Head of caudate nucleus (tissue), 42 donors: ENCODE results near the gene MYL5.
"Not testable (repeated sequence)": the region's sequence is repeated elsewhere in the genome, so short reads cannot be mapped to it uniquely, and the experiment has no call there.

Experiments
- DNase-seq, 42 donors: peaks; one replicate each; pipeline versions ENCODE4 v3.0.0 to v3.0.0-alpha.2; 2020 to 2021; ENCODE audit warnings: mixed read lengths in 7 of 42
- intact Hi-C: fragments of 100-400 bp; cut with DNase I; formaldehyde crosslinking; loops from one replicate; pipeline ENCODE4 v1.15.0; 2022

The MYL5 gene

DNA sequence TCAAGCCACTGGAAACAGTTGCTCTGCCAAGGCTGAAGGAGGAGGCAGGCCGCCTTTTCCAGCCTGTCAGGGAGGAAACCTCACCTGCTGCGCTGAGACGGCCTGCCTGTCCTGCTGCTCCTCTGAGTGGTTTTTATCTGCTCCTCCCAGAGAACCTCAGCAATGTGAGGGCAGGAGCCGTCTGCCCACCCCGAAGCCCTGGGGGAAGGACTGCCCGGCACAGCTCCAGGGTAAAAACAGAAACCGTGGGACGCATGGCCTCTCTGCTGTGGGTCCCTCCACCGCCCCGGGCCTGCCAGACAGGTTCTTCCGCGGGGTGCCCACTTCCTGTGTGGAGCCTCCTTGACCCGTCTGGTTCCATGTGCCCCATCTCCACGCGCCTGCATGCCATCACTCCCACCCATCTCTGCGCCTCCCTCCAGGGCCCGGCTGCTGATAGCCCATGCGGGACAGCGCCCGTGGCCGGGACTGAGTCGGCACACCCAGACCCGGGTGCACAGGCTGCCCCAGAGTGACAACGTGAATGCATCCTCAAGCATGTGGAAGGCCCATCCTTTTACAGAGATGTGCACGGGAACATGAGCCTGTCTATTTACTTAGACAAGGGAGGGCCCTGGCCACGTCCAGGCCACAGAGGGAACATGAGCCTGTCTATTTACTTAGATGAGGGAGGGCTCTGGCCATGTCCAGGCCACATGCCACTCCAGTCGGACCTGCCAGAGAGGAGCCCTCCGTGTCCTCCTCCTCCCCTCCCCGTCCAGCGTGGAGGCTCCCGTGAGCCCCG lies 18.6 kb downstream of the MYL5 start:
- DNase-seq, result no peak
- intact Hi-C loops, result no loop called here

DNA sequence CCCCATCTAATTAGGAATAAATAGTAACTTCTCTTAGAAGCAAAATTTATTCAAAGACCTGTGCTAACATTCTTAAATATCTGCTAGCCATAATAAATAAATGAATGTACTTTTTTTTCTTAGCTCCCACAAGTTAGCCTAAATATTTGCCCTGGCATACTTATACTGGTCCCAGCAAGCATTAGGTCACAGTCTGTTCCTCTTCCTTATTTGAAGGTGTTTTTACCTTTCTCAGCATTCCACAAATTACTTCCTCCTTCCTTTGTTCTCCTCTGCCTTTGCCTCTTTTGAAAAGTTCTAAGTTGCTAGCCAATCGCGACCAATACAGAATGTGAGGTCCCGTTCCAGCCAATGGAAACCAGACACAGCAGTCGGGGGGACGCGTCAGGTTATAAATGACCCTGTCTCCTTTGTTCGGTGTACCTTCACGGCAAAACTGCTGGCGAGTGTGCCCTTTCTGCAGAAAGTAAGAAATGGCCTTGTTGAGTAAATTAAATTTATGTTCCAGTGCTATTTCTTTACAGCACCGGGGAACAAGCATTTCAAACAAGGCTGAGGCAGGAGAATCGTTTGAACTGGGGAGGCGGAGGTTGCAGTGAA lies 20.1 kb downstream of the MYL5 start:
- intact Hi-C loops, DNase-seq: not testable (repeated sequence)

DNA sequence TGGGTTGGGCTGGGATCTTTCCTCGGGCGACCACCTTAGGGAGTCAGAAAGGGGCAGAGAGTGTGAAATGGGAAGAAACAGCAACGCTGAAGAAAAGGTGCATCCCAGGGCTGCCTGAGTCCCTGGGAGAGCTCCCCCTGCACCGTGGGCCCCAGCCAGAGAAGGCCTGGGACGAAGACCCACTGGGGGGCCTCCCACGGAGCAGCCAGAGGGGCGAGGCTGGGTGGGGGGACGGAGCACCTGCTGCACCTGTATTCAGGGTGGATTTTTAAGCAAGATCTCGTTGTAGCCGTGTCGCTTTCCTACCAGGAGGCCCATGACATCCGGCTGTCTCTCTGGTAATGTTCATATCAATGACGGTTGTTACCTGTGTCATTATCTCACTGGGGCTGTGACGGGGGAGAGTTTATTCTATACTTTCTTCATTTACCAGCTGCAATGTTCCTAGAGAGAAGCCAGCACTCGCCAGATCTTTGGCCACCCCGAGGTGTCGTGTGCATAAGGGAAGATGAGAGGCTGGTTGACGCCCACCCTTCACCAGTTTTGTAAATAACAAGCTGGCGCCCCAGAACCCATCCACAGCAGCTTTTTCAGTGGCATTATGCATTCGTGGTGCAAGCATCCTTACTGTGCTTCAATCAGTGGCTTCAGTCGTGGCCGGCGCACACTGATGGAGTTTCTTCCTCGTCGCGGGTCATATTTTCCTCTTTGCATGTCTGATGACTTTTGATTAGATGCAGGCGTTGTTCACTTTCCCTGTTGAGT lies 25.7 kb downstream of the MYL5 start:
- intact Hi-C loops, result no loop called here
- DNase-seq, result no peak

DNA sequence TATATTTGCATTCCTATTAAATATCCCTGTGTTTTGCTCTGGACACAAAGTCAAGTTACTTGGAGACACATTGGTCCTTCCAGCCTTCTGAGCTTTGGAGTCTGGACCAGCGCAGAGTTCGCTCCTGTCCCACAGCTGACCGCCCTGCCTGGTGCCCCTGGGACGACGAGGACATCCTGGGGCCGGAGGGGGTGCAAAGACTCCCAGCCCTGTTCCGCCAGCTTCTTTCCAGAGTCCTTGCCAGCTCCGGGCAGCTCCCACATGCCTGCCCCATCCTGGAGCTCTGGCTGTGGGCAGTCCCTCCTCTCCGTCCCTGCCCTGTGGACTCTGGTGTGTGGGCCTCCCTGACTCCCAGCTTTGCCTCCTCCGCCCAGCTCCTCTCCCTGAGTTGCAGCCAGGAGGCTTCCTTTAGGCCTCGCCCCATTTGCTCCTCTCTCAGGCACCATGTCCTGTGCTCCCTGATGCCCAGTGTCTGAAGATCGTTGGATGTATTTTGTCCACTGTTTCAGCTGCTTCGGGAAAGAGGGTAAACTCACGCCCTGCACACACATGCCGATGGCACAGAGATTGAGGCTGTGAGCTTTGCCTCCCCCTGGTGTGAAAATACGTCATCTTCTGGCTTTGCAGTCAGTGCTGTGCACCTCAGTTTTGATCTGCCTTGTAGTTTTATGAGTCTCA lies 26.4 kb downstream of the MYL5 start:
- intact Hi-C loops, result no loop called here
- no peak for DNase-seq

DNA sequence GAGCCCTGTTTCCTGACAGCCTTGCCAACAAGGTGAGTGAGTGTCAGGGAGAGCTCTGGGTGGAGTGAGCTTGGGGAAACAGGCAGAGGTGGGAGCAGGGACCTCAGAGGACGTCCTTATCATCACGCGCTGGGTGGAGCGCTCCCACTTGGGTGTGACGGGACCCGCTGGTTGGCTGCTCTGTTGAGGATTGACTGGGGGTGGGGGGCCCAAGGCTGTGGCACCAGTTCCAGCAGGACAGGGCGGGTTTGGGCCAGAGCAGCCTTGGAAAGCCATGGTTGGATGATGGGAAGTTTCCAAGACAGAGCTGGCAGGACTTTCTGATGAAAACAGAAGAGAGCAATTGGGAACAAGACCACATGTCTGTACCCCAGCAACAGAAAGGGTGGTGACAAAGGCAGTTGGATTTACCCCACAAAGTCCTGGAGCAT lies 28.3 kb downstream of the MYL5 start:
- intact Hi-C loops, result no loop called here

DNA sequence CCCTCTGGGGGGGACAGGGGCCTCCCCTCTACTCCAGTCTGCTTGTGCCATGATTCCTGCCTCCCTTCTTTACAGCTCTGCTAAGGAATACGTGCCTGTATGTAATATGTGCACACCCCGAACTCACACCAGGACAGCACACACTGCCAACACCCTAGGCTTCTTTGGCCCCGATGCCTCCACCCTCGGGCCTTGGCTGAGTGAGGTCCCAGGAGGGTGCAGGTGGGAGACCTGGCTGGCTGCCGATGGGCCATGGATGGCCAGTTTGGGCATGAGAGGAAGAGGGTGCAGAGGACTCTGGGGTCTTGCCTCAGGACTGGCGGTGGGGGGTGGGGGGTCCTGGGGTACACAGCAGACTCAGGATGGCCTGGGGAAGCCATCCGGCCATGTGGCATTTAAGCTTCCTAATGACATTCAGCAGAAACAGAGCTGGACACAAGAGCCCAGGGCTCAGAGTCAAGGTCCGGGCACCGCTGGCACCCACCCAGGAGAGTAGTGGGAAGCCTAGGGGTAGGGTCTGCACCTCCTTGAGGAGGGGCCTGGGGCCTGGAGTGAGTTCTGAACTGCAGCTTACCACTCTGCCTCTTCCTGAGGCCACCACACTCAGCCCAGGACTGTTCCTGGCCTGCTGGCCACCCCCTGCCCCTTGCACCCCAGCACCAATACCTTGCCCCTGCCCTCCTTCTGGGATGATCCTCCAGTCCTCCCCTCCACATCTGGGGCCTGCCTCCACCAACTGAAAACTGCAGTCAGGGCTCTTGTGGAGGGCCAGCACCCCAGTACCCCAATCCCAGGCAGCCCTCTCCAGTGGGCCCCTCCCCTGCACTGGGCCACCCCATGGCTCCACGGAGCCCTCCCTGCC lies 29.2 kb downstream of the MYL5 start:
- intact Hi-C loops, result no loop called here
- DNase-seq, result no peak

More for the DNA sequence above, 28.3 kb downstream of the MYL5 start:
- DNase-seq, result peak in 3 of 42 donors; percentile 7 to 30 (median 27)

DNA sequence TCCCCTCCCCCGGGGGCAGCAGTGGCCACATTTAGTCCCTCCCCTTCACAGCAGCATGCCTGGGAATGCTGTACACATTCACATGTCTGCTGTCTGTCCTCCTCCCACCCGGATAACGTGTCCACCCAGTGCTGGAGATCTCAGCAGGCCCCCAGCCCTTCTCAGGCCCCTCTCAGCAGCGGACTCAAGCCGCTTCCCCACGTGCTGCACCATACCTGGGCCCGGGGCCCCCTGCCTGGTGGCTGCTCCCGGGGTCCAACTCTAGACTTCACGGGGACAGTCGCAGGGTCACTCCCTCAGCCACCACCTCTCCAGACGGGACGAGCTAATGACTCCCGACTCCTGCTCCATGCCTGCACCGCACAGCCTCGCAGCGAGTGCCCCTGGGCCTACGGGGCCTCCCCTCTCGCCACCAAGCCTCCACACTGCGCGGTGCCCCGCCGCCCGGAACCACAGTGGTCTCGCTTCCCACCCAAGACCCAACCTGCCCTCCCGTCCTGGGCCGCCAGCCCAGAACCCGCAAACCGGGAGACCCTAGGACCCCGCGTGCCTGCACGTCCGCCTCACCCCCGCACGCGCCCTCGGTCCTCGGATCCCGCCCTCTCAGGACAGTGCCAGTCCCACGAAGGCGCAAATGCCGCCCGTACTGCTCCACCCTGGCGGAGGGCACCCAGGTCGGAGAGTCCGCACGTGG lies 30.0 kb downstream of the MYL5 start:
- no peak for DNase-seq
- intact Hi-C loops, result no loop called here

DNA sequence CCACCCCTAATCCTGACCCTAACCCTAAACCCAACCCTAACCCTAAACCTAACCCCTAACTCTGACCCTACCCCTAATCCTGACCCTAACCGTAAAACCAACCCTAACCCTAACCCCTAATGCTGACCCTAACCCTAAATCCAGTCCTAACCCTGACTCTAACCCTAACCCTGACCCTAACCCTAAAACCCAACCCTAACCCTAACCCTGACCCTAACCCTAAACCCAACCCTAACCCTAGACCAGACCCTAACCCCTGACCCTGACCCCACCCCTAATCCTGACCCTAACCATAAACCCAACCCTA lies 30.6 kb downstream of the MYL5 start:
- no peak for DNase-seq
- intact Hi-C loops, result no loop called here

DNA sequence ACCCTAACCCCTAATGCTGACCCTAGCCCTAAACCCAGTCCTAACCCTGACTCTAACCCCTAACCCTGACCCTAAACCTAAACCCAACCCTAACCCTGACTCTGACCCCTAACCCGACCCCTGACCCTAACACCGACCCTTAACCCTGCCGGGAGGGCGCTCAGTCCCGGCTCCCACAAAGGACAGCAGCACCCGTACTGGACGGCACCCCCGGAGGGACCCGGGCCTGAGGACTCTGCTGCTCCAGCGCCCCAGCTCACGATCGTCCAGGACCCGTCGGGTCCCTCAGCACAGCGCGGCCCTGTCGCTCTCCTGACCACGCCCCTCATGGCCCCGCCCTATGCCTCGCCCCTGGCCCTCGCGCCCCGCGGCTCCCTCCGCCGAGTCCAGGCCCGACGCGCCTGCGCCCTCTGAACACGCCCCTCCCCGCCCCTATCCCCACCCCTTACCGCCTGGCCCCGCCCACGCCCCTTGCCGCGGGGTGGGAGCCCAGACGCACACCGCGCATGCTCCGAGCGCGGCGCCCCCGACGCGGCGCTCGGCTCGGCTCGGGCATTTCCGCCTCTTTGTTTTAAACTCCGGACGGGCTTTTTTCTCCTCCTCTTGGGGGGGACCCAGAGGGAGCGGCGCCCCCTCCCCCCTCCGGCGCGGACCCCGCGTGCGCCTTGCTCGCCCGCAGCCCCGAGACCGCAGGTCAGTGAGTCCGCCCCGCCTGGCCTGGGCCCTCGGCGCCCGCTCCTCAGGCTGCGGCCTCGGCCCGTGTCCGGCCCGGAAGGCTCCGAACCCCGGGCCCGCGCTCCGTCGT lies 31.1 kb downstream of the MYL5 start, which contains the start of gene PCGF3:
PCGF3 (plus strand) TSS at position 555 of the 805 bp plus-strand sequence. CDS start 27,849 bp downstream, outside the sequence.
- intact Hi-C loops, result no loop called here
- peak; percentile 82 to 97 (median 95) for DNase-seq

DNA sequence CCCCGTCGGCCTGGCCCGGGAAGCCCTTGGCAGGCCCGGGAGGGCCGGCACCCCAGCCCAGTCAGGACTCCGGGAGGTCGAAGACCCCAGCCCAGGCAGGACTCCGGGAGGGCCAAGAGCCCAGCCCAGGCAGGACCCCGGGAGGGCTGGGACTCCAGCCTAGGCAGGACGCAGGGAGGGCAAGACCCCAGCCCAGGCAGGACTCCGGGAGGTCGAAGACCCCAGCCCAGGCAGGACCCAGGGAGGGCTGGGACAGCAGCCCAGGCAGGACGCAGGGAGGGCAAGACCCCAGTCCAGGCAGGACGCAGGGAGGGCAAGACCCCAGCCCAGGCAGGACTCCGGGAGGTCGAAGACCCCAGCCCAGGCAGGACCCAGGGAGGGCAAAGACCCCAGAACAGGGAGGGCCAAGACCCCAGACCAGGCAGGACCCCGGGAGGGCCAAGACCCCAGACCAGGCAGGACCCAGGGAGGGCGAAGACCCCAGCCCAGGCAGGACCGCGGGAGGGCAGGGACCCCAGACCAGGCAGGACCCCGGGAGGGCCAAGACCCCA lies 31.8 kb downstream of the MYL5 start:
- not testable (repeated sequence) for DNase-seq

DNA sequence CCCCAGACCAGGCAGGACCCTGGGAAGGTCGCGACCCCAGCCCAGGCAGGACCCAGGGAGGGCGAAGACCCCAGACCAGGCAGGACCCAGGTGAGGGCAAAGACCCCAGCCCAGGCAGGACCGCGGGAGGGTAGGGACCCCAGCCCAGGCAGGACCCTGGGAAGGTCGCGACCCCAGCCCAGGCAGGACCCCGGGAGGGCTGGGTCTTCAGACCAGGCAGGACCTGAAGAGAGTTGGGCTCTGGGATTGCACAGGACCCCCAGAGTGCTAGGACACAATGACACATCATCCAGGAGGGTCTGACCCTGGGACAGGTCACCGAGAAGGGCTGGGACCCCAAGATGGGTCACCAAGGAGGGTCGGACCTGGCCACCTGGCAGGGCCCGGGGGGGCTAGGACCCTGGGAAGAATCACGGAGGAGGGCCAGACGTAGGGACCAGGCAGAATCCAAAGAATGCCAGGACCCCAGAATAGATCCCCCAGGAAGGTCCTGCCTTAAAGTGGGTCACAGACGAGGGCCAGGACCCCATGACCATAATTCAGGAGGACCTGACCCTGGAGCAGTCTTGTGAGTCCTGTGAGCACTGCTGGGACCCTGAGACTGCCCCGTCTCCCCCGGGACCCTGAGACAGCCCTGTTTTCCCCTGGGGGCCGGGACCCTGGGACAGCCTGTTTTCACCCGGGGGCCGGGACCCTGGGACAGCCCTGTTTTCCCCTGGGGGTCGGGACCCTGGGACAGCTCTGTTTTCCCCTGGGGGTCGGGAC lies 32.7 kb downstream of the MYL5 start:
- intact Hi-C loops, result no loop called here
- DNase-seq, result no peak

More for the DNA sequence above, 31.8 kb downstream of the MYL5 start:
- intact Hi-C loops, result not testable (repeated sequence)

DNA sequence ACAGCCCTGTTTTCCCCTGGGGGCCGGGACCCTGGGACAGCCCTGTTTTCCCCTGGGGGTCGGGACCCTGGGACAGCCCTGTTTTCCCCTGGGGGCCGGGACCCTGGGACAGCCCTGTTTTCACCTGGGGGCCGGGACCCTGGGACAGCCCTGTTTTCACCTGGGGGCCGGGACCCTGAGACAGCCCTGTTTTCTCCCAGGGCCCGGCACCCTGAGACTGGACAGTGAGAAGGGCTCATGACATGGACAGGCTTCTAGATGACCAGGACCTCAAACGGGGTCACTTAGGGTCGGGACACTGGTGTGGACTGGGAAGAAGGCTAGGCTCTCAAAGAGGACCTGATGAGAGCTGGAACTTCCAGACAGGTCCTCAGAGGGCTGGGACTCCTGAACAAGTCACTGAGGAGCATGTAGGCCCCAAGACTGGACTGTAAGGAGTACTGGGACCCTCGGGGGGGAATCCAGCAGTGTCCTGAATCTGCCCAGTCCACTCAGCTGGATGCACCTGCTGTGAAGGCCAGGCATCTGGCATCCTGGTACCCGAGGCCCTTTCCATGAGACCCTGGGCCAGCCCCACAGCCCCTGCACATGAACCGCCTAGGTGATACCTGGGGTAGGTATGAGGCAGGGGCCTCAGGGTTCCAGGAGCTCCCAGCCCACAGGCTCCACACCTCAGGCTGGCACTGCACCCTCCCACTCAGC lies 33.7 kb downstream of the MYL5 start:
- intact Hi-C loops, result no loop called here
- no peak for DNase-seq

DNA sequence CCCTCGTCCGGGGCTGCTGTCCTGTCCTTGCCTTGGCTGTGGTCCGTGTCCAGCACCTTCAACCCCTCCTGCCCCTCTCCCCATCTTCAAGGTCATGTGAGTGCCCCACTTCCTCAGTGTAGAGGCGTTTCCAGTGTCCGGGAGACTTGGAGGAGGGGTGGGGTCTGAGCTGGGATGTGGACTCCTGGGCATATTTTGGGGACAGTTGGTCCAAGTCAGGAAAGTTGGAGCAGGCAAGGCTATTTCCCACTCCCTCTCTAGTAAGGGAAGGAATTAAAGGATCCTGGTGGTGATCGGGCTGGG lies 34.2 kb downstream of the MYL5 start:
- DNase-seq, result no peak
- intact Hi-C loops, result no loop called here

DNA sequence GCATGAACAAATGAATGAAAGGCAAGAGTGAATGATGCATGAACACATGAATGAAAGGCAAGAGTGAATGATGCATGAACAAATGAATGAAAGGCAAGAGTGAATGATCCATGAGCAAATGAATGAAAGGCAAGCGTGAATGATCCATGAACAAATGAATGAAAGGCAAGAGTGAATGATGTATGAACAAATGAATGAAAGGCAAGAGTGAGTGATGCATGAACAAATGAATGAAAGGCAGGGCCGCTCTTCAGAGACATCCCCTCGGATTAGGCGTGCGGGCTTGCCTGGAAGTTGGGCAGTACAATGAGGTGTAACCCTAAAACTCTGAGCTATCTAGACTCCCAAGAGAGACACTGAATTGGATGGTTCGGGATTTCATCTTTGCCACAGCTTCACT lies 35.0 kb downstream of the MYL5 start:
- intact Hi-C loops, result no loop called here
- DNase-seq, result no peak

DNA sequence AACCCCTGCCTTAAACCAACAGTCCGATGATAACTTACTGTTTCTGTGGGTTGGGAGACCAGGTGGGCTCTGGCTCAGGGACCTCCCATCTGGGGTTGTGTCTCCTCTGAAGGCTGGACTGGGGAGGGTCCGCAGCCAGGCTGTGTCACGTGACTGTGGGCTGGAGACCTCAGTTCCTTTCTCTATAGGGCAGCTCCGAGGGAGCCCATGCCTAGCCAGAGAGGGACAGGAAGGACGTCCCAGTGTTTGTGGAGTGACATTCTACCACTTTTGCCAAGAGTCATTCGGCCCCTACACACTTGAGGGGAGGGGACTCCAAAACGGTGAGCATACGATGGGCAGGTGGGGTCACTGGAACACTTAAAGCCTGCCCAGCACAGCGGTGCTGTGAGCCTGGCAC lies 35.8 kb downstream of the MYL5 start:
- DNase-seq, result no peak
- intact Hi-C loops, result no loop called here

DNA sequence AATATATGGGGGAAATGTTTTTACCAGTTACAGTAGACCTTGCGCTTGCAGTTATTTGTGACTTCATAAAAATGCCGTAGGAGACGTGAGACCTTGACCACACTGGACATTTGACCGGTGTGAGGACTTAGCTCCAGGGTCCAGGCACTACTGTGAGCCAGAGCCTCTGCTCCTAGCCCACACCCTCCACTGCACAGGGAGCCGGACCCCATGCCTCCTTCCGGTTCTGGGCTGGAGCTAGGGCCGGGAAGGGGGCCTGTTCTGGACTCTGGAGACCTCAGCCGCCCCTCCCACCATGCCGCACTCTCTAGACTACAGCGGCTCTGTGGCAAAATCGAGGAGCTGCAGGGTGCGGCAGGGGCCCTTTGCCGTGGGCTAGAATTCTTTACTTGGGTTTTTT lies 36.6 kb downstream of the MYL5 start:
- DNase-seq, result no peak
- intact Hi-C loops, result no loop called here
